Measurements from ENCODE around the gene SLIT1.

The SLIT1 gene

DNA sequence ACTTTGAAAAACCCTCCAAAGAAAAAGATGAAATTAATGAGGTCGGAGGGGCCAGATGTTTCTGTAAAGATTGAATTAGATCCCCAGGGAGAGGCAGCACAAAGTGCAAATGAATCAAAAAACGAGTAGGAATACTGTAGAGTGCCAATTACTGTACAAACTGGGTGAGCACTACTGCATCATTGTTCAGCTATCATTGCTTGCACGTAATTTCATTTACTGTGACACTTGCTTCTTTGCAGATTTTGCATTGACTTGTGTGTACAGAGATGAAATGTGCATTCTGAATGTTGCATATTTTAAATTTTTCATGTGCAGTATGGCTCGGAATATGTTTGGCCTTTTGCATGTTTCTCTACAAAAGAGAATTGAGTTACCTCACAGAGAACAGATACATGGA lies 230.0 kb downstream of the SLIT1 start:
- DNase-seq = no peak

DNA sequence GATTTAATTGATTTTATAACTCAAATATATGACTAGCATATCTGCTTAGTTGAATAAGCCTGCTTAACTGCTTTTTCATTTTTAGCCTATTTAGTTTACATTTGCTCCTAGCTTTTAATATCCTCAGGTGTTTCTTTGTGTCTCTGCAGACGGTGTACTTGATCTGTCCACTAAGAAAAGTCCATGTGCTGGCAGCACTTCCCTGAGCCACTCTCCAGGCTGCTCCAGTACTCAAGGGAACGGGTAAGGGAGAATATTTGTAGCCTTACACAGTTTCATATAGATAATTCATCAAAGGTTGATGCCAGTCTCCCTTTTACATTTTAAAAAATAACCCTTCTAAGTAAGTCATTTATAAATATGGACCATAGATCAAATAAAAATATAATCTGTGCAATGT lies 233.8 kb downstream of the SLIT1 start:
- DNase-seq = no peak

DNA sequence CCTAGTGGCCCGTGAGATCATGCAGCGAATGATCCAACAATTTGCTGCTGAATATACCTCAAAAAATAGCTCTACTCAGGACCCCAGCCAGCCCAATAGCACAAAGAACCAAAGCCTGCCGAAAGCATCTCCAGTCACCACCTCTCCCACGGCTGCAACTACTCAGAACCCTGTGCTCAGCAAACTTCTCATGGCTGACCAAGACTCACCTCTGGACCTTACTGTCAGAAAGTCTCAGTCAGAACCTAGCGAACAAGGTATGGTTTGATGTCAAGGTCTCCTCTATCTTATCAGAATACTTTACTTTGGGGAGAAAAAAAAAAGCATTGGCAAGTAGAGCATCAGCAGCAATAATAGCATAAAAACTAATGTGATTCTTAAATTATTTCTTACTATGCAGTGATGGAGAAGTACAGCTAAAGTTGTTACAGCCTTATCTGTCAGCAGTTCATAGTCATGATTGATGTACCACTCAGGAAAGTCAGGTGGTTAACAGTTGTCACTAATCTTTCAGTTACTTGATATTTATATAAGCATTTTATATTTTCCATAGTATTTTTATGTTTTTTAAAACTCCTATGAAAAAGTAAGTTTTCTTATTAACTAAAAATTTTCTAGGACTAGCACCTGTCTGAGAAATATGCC lies 236.6 kb downstream of the SLIT1 start:
- no peak for DNase-seq

Data from stimulated activated CD4-positive, alpha-beta T cell treated with anti-CD3 and anti-CD28 coated beads, Interleukin-4, amount 100 ng/mL, for 24 hours (primary cell).